ENCODE results near the gene CABP5.

CABP5 gene

GRCh38 chr19:48029431-48029830, 14.4 kb downstream of the CABP5 start:
- DNase-seq, result no peak

GRCh38 chr19:48025480-48025879, 18.4 kb downstream of the CABP5 start:
- DNase-seq, result no peak

- DNase-seq, result no peak
Measured at GRCh38 chr19:48023518-48023917, 20.4 kb downstream of the CABP5 start.

- no peak for DNase-seq
Measured at GRCh38 chr19:48023011-48023410, 20.9 kb downstream of the CABP5 start.

- DNase-seq, result no peak
Measured at GRCh38 chr19:48020686-48021085, 23.2 kb downstream of the CABP5 start.

- DNase-seq, result no peak
Measured at GRCh38 chr19:48010932-48011758, 32.7 kb downstream of the CABP5 start.

- DNase-seq, result no peak
Measured at GRCh38 chr19:48006762-48007161, 37.1 kb downstream of the CABP5 start.

- no peak for DNase-seq
Measured at GRCh38 chr19:48004236-48004635, 39.6 kb downstream of the CABP5 start.

- DNase-seq, result no peak
Measured at GRCh38 chr19:48000846-48001245, 43.0 kb downstream of the CABP5 start.

GRCh38 chr19:47998800-47999199, 45.1 kb downstream of the CABP5 start:
- no peak for DNase-seq

GRCh38 chr19:47996230-47996727, 47.6 kb downstream of the CABP5 start:
- DNase-seq, result no peak

GRCh38 chr19:47994209-47994802, 49.6 kb downstream of the CABP5 start, which contains the start of gene ELSPBP1:
Gene ELSPBP1 (plus strand): TSS chr19:47994632. CDS start chr19:48008668, 14,036 bp downstream.
- no peak for DNase-seq

- no peak for DNase-seq
Measured at GRCh38 chr19:47992070-47992469, 51.8 kb downstream of the CABP5 start, which contains the start of gene BSPH1. Gene BSPH1 (minus strand): TSS chr19:47992170. CDS start chr19:47992081, 89 bp downstream.

GRCh38 chr19:47991191-47991808, 52.6 kb downstream of the CABP5 start:
- no peak for DNase-seq

All from fibroblast of upper back skin (primary cell).